Right atrium auricular region (tissue), 2 donors: ENCODE results near the gene ASIC4. TPM values are rescaled to one million over a fixed set of nuclear protein-coding genes. Genes with fewer than 3 reads are reported as not detected.
A peak's percentile ranks its signal among the peaks of the same experiment; 100 is the strongest.

Source experiments
- DNase-seq: peaks from one replicate; pipeline ENCODE4 v3.0.0-alpha.2; 2019; ENCODE audit warnings: low spot score
- H3K27ac ChIP-seq, 2 donors: fragments of 200-600 bp; sonication (generic); 1 replicate in 1 of 2; 2 replicates in 1 of 2; pipeline ENCODE4 v1.5.1; 2016 to 2019
- H3K27me3 ChIP-seq, 2 donors: fragments of 200-600 bp; sonication (generic); one replicate each; pipeline versions ENCODE4 v1.5.1 to v1.6.0; 2017 to 2019
- H3K36me3 ChIP-seq: fragments of 200-600 bp; sonication (generic); one replicate; pipeline ENCODE4 v1.5.1; 2016
- H3K4me1 ChIP-seq, 2 donors: fragments of 200-600 bp; sonication (generic); one replicate each; pipeline versions ENCODE4 v1.5.1 to v1.6.0; 2017 to 2019
- H3K4me3 ChIP-seq, 2 donors: fragments of 200-600 bp; sonication (generic); 1 replicate in 1 of 2; 2 replicates in 1 of 2; pipeline ENCODE4 v1.5.1; 2017 to 2019; ENCODE audit warnings: mild to moderate bottlenecking in 1 of 2, moderate library complexity in 1 of 2
- H3K9me3 ChIP-seq, 2 donors: fragments of 200-600 bp; sonication (generic); one replicate each; pipeline ENCODE4 v1.5.1; 2019
- total RNA-seq, 2 donors: library from RNA; depleted of rRNA; stranded (reverse); fragments of >200 nt; gene quantifications; one replicate each; pipeline ENCODE4 v1.1.0, GENCODE V29; 2016
- TF ChIP-seq, protein P1 (sequence below), 2 donors: fragments of 200-600 bp; sonication (generic); IDR thresholded peaks; one replicate each; pipeline ENCODE4 v1.5.1; 2019; ENCODE audit warnings: antibody characterized with exemption in 2 of 2

Gene ASIC4
- total RNA-seq, 2 donors from 2014 or later, result not detected

DNA sequence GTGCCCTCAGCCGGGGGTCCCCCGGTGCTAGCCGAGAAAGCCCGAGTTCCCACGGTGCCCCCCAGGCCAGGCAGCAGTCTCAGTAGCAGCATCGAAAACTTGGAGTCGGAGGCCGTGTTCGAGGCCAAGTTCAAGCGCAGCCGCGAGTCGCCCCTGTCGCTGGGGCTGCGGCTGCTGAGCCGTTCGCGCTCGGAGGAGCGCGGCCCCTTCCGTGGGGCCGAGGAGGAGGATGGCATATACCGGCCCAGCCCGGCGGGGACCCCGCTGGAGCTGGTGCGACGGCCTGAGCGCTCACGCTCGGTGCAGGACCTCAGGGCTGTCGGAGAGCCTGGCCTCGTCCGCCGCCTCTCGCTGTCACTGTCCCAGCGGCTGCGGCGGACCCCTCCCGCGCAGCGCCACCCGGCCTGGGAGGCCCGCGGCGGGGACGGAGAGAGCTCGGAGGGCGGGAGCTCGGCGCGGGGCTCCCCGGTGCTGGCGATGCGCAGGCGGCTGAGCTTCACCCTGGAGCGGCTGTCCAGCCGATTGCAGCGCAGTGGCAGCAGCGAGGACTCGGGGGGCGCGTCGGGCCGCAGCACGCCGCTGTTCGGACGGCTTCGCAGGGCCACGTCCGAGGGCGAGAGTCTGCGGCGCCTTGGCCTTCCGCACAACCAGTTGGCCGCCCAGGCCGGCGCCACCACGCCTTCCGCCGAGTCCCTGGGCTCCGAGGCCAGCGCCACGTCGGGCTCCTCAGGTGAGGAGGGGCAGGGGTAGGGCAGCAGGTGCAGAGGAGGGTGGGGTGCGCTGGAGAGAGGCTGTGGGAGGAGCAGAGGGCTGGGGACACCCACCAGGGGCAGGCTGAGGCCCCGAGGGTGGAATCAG is 29.7 kb upstream of the ASIC4 start:
- H3K27me3 ChIP-seq, result no peaks in the 10 kb centered on the region
- TF ChIP-seq, protein P1, sequence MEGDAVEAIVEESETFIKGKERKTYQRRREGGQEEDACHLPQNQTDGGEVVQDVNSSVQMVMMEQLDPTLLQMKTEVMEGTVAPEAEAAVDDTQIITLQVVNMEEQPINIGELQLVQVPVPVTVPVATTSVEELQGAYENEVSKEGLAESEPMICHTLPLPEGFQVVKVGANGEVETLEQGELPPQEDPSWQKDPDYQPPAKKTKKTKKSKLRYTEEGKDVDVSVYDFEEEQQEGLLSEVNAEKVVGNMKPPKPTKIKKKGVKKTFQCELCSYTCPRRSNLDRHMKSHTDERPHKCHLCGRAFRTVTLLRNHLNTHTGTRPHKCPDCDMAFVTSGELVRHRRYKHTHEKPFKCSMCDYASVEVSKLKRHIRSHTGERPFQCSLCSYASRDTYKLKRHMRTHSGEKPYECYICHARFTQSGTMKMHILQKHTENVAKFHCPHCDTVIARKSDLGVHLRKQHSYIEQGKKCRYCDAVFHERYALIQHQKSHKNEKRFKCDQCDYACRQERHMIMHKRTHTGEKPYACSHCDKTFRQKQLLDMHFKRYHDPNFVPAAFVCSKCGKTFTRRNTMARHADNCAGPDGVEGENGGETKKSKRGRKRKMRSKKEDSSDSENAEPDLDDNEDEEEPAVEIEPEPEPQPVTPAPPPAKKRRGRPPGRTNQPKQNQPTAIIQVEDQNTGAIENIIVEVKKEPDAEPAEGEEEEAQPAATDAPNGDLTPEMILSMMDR (IDR thresholded peaks at IDR 0.05), result no peak
- DNase-seq, result no peak
- H3K27ac ChIP-seq, result peak overlapping the region; percentile 51 to 56
- peak overlapping the region in 1 of 2 donors; percentile 35 for H3K4me3 ChIP-seq
- peaks cover 0 to 25% of the 10 kb centered on the region in 2 donors for H3K4me1 ChIP-seq
- H3K36me3 ChIP-seq, result peaks cover 47% of the 10 kb centered on the region
- H3K9me3 ChIP-seq, result no peaks in the 10 kb centered on the region

GRCh38 chr2:219485201-219485580 is 29.1 kb upstream of the ASIC4 start:
- Histone ChIP-seq H3K4me1 (peaks cover 0 to 25% of the 10 kb centered on the region in 2 donors), H3K4me3 (no peak overlapping the region), H3K9me3 (no peaks in the 10 kb centered on the region), H3K27me3 (no peaks in the 10 kb centered on the region), H3K36me3 (peaks cover 47% of the 10 kb centered on the region), H3K27ac (peak overlapping the region; percentile 51 to 56)
- DNase-seq, result no peak
- TF ChIP-seq, protein P1 (IDR thresholded peaks at IDR 0.05), result no peak

- no peak overlapping the region for H3K4me3 ChIP-seq
- H3K27ac ChIP-seq, result peak overlapping the region in 1 of 2 donors; percentile 46
- peaks cover 44% of the 10 kb centered on the region for H3K36me3 ChIP-seq
- no peaks in the 10 kb centered on the region for H3K9me3 ChIP-seq
- TF ChIP-seq, protein P1 (IDR thresholded peaks at IDR 0.05), result no peak
- no peaks in the 10 kb centered on the region for H3K27me3 ChIP-seq
- no peak for DNase-seq
- H3K4me1 ChIP-seq, result peaks cover 0 to 31% of the 10 kb centered on the region in 2 donors
Measured at GRCh38 chr2:219486380-219486959, 27.8 kb upstream of the ASIC4 start.

- no peak for DNase-seq
- H3K27me3 ChIP-seq, result no peaks in the 10 kb centered on the region
- H3K36me3 ChIP-seq, result peaks cover 40% of the 10 kb centered on the region
Measured at GRCh38 chr2:219488149-219488843, 26.0 kb upstream of the ASIC4 start.

GRCh38 chr2:219488844-219489194 is 25.5 kb upstream of the ASIC4 start:
- no peaks in the 10 kb centered on the region for H3K9me3 ChIP-seq
- H3K27ac ChIP-seq, result peak overlapping the region in 1 of 2 donors; percentile 57
- no peak overlapping the region for H3K4me3 ChIP-seq
- no peak for DNase-seq
- peaks cover 40% of the 10 kb centered on the region for H3K36me3 ChIP-seq
- H3K27me3 ChIP-seq, result no peaks in the 10 kb centered on the region
- TF ChIP-seq, protein P1 (IDR thresholded peaks at IDR 0.05), result no peak
- peaks cover 0 to 23% of the 10 kb centered on the region in 2 donors for H3K4me1 ChIP-seq

More at GRCh38 chr2:219488149-219488843, 26.0 kb upstream of the ASIC4 start:
- H3K4me1 ChIP-seq, result peaks cover 0 to 28% of the 10 kb centered on the region in 2 donors
- H3K9me3 ChIP-seq, result no peaks in the 10 kb centered on the region
- H3K4me3 ChIP-seq, result no peak overlapping the region
- TF ChIP-seq, protein P1 (IDR thresholded peaks at IDR 0.05), result no peak
- H3K27ac ChIP-seq, result peak overlapping the region in 1 of 2 donors; percentile 57
